HEK293 (cell line): Measurements from ENCODE around the gene LCE1D.

Source experiments
- CTCF ChIA-PET: fragments of 350-600 bp; formaldehyde crosslinking; extraction: SDS; loops from one replicate; lab custom pipeline; 2021; ENCODE audit warnings: antibody characterized with exemption; lab: Yijun Ruan, JAX
- POLR2A ChIA-PET: fragments of 300-600 bp; formaldehyde crosslinking; extraction: SDS; loops from one replicate; lab custom pipeline; 2020; ENCODE audit warnings: antibody characterized with exemption, inconsistent platforms; lab: Yijun Ruan, JAX
- H3K27ac ChIP-seq: fragments of 200-500 bp; sonication (Bioruptor generic); 2 replicates; pipeline ENCODE4 v1.5.1; 2014; ENCODE audit warnings: low read depth, low read length, control low read depth, inconsistent platforms; ENCODE audit errors: extremely low read depth
- H3K36me3 ChIP-seq, 2 experiments: fragments of 200-500 bp in 1 of 2; sonication (Bioruptor generic) in 1 of 2; 1 replicate in 1 of 2; 2 replicates in 1 of 2; pipeline ENCODE4 v1.5.1; 2014 to 2017; ENCODE audit warnings: inconsistent platforms in 2 of 2, low read length in 2 of 2; ENCODE audit not compliant: control insufficient read depth in 2 of 2, insufficient read depth in 1 of 2
- H3K4me1 ChIP-seq: fragments of 200-500 bp; sonication (Bioruptor generic); 2 replicates; pipeline ENCODE4 v1.5.1; 2014; ENCODE audit warnings: mild to moderate bottlenecking, low read length, inconsistent platforms; ENCODE audit not compliant: control insufficient read depth, insufficient read depth
- H3K4me3 ChIP-seq: 2 replicates; pipeline ENCODE4 v1.5.1; 2011; ENCODE audit warnings: low read depth, mild to moderate bottlenecking, control low read depth, low read length, moderate library complexity
- H3K9me3 ChIP-seq: fragments of 200-500 bp; sonication (Bioruptor generic); 2 replicates; pipeline ENCODE4 v1.5.1; 2014; ENCODE audit warnings: low read depth, low read length, inconsistent platforms; ENCODE audit not compliant: control insufficient read depth, insufficient read depth
- GLI4 ChIP-seq: fragments of 450-650 bp; formaldehyde crosslinking; IDR thresholded peaks from 2 replicates; pipeline ENCODE4 v1.5.1; 2016; ENCODE audit warnings: missing biosample characterization, missing genetic modification characterization
- IKZF3 ChIP-seq: fragments of 450-650 bp; IDR thresholded peaks from 2 replicates; pipeline ENCODE4 v1.5.0; 2018; ENCODE audit warnings: missing biosample characterization, mild to moderate bottlenecking, missing genetic modification characterization, moderate library complexity
- KLF1 ChIP-seq: fragments of 450-650 bp; formaldehyde crosslinking; IDR thresholded peaks from 2 replicates; pipeline ENCODE4 v1.5.1; 2016; ENCODE audit warnings: missing biosample characterization, missing genetic modification characterization
- KLF10 ChIP-seq: fragments of 450-650 bp; IDR thresholded peaks from 2 replicates; pipeline ENCODE4 v1.5.1; 2018; ENCODE audit warnings: missing biosample characterization, mild to moderate bottlenecking, missing genetic modification characterization
- KLF9 ChIP-seq: fragments of 450-650 bp; formaldehyde crosslinking; IDR thresholded peaks from 2 replicates; pipeline ENCODE4 v1.5.1; 2016; ENCODE audit warnings: missing biosample characterization, missing genetic modification characterization, low read depth
- PBX3 ChIP-seq: sonication (generic); formaldehyde crosslinking; IDR thresholded peaks from 2 replicates; pipeline ENCODE4 v1.8.1; 2022; ENCODE audit warnings: mild to moderate bottlenecking, moderate library complexity, missing genetic modification reagents
- SALL2 ChIP-seq: fragments of 450-650 bp; formaldehyde crosslinking; IDR thresholded peaks from 2 replicates; pipeline ENCODE4 v1.5.0; 2017; ENCODE audit warnings: missing biosample characterization, mild to moderate bottlenecking, missing genetic modification characterization, borderline replicate concordance
- YY1 ChIP-seq: fragments of 450-650 bp; formaldehyde crosslinking; IDR thresholded peaks from 2 replicates; pipeline ENCODE4 v1.5.1; 2018; ENCODE audit warnings: missing biosample characterization, missing genetic modification characterization
- ZFP37 ChIP-seq: fragments of 450-650 bp; formaldehyde crosslinking; IDR thresholded peaks from 2 replicates; pipeline ENCODE4 v1.5.1; 2016; ENCODE audit warnings: missing biosample characterization, missing genetic modification characterization
- ZNF280D ChIP-seq: fragments of 450-650 bp; formaldehyde crosslinking; IDR thresholded peaks from 2 replicates; pipeline ENCODE4 v1.5.1; 2016; ENCODE audit warnings: missing biosample characterization, missing genetic modification characterization
- ZNF302 ChIP-seq: fragments of 450-650 bp; formaldehyde crosslinking; IDR thresholded peaks from 2 replicates; pipeline ENCODE4 v1.5.1; 2016; ENCODE audit warnings: missing biosample characterization, missing genetic modification characterization, low read depth
- ZNF311 ChIP-seq: fragments of 450-650 bp; formaldehyde crosslinking; IDR thresholded peaks from 2 replicates; pipeline ENCODE4 v1.5.1; 2017; ENCODE audit warnings: missing biosample characterization, missing genetic modification characterization, borderline replicate concordance
- ZNF341 ChIP-seq: fragments of 450-650 bp; formaldehyde crosslinking; IDR thresholded peaks from 2 replicates; pipeline ENCODE4; 2016; ENCODE audit warnings: low read depth, missing biosample characterization, missing genetic modification characterization
- ZNF354C ChIP-seq: fragments of 450-650 bp; formaldehyde crosslinking; IDR thresholded peaks from 2 replicates; pipeline ENCODE4 v1.5.1; 2016; ENCODE audit warnings: missing biosample characterization, missing genetic modification characterization, low read depth, borderline replicate concordance
- ZNF398 ChIP-seq: fragments of 450-650 bp; formaldehyde crosslinking; IDR thresholded peaks from 2 replicates; pipeline ENCODE4 v1.5.1; 2017; ENCODE audit warnings: missing biosample characterization, missing genetic modification characterization
- ZNF426 ChIP-seq: fragments of 450-650 bp; formaldehyde crosslinking; IDR thresholded peaks from 2 replicates; pipeline ENCODE4 v1.5.1; 2017; ENCODE audit warnings: missing biosample characterization, missing genetic modification characterization, mild to moderate bottlenecking, inconsistent platforms, moderate library complexity
- ZNF514 ChIP-seq: fragments of 450-650 bp; formaldehyde crosslinking; IDR thresholded peaks from 2 replicates; pipeline ENCODE4 v1.5.1; 2016; ENCODE audit warnings: missing biosample characterization, missing genetic modification characterization
- ZNF558 ChIP-seq: fragments of 450-650 bp; formaldehyde crosslinking; IDR thresholded peaks from 2 replicates; pipeline ENCODE4 v1.5.1; 2016; ENCODE audit warnings: missing biosample characterization, missing genetic modification characterization
- ZNF621 ChIP-seq: fragments of 450-650 bp; formaldehyde crosslinking; IDR thresholded peaks from 2 replicates; pipeline ENCODE4 v1.5.1; 2017; ENCODE audit warnings: missing biosample characterization, missing genetic modification characterization
- ZNF624 ChIP-seq: fragments of 450-650 bp; formaldehyde crosslinking; IDR thresholded peaks from 2 replicates; pipeline ENCODE4 v1.5.1; 2017; ENCODE audit warnings: missing biosample characterization, missing genetic modification characterization
- ZNF639 ChIP-seq: fragments of 450-650 bp; formaldehyde crosslinking; IDR thresholded peaks from 2 replicates; pipeline ENCODE4 v1.5.1; 2016; ENCODE audit warnings: missing biosample characterization, missing genetic modification characterization
- ZNF664 ChIP-seq: fragments of 450-650 bp; formaldehyde crosslinking; IDR thresholded peaks from 2 replicates; pipeline ENCODE4 v1.5.1; 2016; ENCODE audit warnings: missing biosample characterization, missing genetic modification characterization
- ZNF792 ChIP-seq: fragments of 450-650 bp; formaldehyde crosslinking; IDR thresholded peaks from 2 replicates; pipeline ENCODE4 v1.5.1; 2016; ENCODE audit warnings: missing biosample characterization, missing genetic modification characterization
- ZNF830 ChIP-seq: fragments of 450-650 bp; IDR thresholded peaks from 2 replicates; pipeline ENCODE4 v1.5.0; 2018; ENCODE audit warnings: missing biosample characterization, missing genetic modification characterization, low read depth, mild to moderate bottlenecking, moderate library complexity
- ZNF837 ChIP-seq: fragments of 450-650 bp; formaldehyde crosslinking; IDR thresholded peaks from 2 replicates; pipeline ENCODE4 v1.5.1; 2016; ENCODE audit warnings: missing biosample characterization, missing genetic modification characterization

LCE1D gene

GRCh38 chr1:152827173-152827572 is 30.7 kb downstream of the LCE1D start, which contains the start of gene LCE1A:
LCE1A (plus strand) TSS chr1:152827473; CDS start chr1:152827473, 0 bp downstream.
- no peak for TF ChIP-seq PBX3 (CRISPR knock-in tag)
- TF ChIP-seq ZNF311 (tag by site-specific recombination) = no peak
- Histone ChIP-seq H3K36me3 (no peaks in the 10 kb centered on the region), H3K4me3 (no peak within 1 kb of the TSS), H3K4me1 (no peaks in the 10 kb centered on the region), H3K27ac (no peak within 1 kb of the TSS), H3K9me3 (no peaks in the 10 kb centered on the region)
- CTCF ChIA-PET = interaction anchor here (0.8 kb wide), 1 partner anchor 92 kb away, joined by 3 read pairs; no protein-coding TSS in a partner anchor
- POLR2A ChIA-PET = no interaction called here

GRCh38 chr1:152836870-152837269 is 40.3 kb downstream of the LCE1D start:
- Histone ChIP-seq H3K4me3 (no peak overlapping the region), H3K36me3 (no peaks in the 10 kb centered on the region), H3K4me1 (no peaks in the 10 kb centered on the region), H3K27ac (no peak overlapping the region), H3K9me3 (no peaks in the 10 kb centered on the region)
- POLR2A ChIA-PET = no interaction called here
- CTCF ChIA-PET = interaction anchor here (0.6 kb wide), 1 partner anchor 33 kb away, joined by 3 read pairs; no protein-coding TSS in a partner anchor
- TF ChIP-seq ZNF664 (tag by site-specific recombination) (no peak), ZNF558 (no peak), KLF10 (tag by site-specific recombination) (no peak), IKZF3 (tag by site-specific recombination) (no peak), YY1 (tag by site-specific recombination) (no peak), ZNF302 (tag by site-specific recombination) (no peak), ZNF398 (no peak), ZNF621 (no peak), ZNF514 (no peak), ZNF624 (tag by site-specific recombination) (no peak), ZNF792 (no peak)
- TF ChIP-seq, all 188 proteins: peak for 0

GRCh38 chr1:152842556-152842955 is 46.0 kb downstream of the LCE1D start, which contains the start of gene LCE6A:
LCE6A (plus strand) TSS chr1:152842856; CDS start chr1:152843521, 665 bp downstream.
- TF ChIP-seq ZNF639 (tag by site-specific recombination) = no peak
- no peak for TF ChIP-seq ZNF341 (tag by site-specific recombination)
- no peak for TF ChIP-seq ZFP37
- TF ChIP-seq ZNF837 (tag by site-specific recombination) = no peak
- TF ChIP-seq GLI4 = no peak
- TF ChIP-seq ZNF280D = no peak
- no peak for TF ChIP-seq SALL2 (tag by site-specific recombination)
- no peak for TF ChIP-seq ZNF426
- TF ChIP-seq ZNF830 (tag by site-specific recombination) = no peak
- TF ChIP-seq KLF1 = no peak
- no peak for TF ChIP-seq ZNF354C
- TF ChIP-seq KLF9 = no peak
- Histone ChIP-seq H3K27ac (no peak within 1 kb of the TSS), H3K4me3 (no peak within 1 kb of the TSS), H3K4me1 (no peaks in the 10 kb centered on the region), H3K36me3 (no peaks in the 10 kb centered on the region), H3K9me3 (no peaks in the 10 kb centered on the region)
- POLR2A ChIA-PET = no interaction called here
- CTCF ChIA-PET = no interaction called here
